ENCODE data around the gene LBR. TPM values are rescaled to one million over a fixed set of nuclear protein-coding genes. Genes with fewer than 3 reads are reported as not detected.

Gene LBR
- total and polyA plus RNA-seq, 4 donors: 14.3 to 201 (median 22.6) TPM

DNA sequence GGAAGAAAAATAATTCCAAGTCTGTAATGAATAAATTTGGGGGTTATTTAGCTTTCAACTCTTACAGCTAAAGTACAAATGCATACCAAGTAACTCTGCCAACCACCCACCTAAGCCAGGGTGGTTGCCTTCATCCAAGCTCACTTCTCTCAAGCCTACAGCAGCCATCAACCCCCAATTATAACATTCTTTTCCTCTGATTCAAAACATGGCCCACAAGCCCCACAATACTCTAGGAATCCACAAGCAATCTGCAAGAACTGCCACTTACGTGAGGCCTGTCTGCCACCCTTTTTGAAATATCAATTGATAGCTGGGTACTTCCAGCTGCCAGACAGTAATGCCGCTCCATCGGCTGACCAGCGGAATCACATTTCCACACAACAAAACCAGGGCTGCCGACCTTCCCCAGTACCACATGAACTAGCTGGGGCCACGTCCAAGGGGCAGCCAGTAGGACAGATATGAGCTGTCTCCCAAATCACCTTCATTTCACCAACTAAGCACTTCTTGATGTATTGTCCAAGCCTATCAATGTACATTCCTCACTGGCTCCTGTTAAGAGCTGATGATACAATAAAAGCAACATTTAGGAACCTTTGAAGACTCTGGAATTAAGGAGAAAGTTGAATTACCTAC, 3.2 kb downstream of the LBR start:
- H3K36me3 ChIP-seq (ENCODE audit: control insufficient read depth in 4 of 4, insufficient read depth in 3 of 4, low read depth in 1 of 4, low read length in 3 of 4): no peaks in the 10 kb centered on the region
- peaks cover 10 to 49% (median 34%) of the 10 kb centered on the region in 4 donors for H3K4me1 ChIP-seq (ENCODE audit: control insufficient read depth in 4 of 4, insufficient read depth in 4 of 4, low read length in 3 of 4)
- TF ChIP-seq RAD21 (IDR thresholded peaks at IDR 0.05) (no peak), SP1 (IDR thresholded peaks at IDR 0.05) (no peak), NR2F2 (IDR thresholded peaks at IDR 0.05) (no peak), YY1 (IDR thresholded peaks at IDR 0.05) (no peak), FOXA1 (IDR thresholded peaks at IDR 0.05) (no peak), HNF4G (IDR thresholded peaks at IDR 0.05) (no peak), GABPA (IDR thresholded peaks at IDR 0.05 in 1 of 2, conservative IDR thresholded peaks at IDR 0.05 in 1 of 2) (no peak), EGR1 (IDR thresholded peaks at IDR 0.05; ENCODE audit: low read depth in 2 of 2) (no peak), TAF1 (conservative IDR thresholded peaks at IDR 0.05) (no peak), JUND (IDR thresholded peaks at IDR 0.05) (no peak)
- TF ChIP-seq, protein P1, sequence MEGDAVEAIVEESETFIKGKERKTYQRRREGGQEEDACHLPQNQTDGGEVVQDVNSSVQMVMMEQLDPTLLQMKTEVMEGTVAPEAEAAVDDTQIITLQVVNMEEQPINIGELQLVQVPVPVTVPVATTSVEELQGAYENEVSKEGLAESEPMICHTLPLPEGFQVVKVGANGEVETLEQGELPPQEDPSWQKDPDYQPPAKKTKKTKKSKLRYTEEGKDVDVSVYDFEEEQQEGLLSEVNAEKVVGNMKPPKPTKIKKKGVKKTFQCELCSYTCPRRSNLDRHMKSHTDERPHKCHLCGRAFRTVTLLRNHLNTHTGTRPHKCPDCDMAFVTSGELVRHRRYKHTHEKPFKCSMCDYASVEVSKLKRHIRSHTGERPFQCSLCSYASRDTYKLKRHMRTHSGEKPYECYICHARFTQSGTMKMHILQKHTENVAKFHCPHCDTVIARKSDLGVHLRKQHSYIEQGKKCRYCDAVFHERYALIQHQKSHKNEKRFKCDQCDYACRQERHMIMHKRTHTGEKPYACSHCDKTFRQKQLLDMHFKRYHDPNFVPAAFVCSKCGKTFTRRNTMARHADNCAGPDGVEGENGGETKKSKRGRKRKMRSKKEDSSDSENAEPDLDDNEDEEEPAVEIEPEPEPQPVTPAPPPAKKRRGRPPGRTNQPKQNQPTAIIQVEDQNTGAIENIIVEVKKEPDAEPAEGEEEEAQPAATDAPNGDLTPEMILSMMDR (IDR thresholded peaks at IDR 0.05; ENCODE audit: low read depth, low read length, missing input control): no peak
- TF ChIP-seq, protein P2, sequence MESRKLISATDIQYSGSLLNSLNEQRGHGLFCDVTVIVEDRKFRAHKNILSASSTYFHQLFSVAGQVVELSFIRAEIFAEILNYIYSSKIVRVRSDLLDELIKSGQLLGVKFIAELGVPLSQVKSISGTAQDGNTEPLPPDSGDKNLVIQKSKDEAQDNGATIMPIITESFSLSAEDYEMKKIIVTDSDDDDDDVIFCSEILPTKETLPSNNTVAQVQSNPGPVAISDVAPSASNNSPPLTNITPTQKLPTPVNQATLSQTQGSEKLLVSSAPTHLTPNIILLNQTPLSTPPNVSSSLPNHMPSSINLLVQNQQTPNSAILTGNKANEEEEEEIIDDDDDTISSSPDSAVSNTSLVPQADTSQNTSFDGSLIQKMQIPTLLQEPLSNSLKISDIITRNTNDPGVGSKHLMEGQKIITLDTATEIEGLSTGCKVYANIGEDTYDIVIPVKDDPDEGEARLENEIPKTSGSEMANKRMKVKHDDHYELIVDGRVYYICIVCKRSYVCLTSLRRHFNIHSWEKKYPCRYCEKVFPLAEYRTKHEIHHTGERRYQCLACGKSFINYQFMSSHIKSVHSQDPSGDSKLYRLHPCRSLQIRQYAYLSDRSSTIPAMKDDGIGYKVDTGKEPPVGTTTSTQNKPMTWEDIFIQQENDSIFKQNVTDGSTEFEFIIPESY (IDR thresholded peaks at IDR 0.05): no peak
- TF ChIP-seq, protein P3, sequence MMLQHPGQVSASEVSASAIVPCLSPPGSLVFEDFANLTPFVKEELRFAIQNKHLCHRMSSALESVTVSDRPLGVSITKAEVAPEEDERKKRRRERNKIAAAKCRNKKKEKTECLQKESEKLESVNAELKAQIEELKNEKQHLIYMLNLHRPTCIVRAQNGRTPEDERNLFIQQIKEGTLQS (IDR thresholded peaks at IDR 0.05): no peak
- TF ChIP-seq, protein P4, sequence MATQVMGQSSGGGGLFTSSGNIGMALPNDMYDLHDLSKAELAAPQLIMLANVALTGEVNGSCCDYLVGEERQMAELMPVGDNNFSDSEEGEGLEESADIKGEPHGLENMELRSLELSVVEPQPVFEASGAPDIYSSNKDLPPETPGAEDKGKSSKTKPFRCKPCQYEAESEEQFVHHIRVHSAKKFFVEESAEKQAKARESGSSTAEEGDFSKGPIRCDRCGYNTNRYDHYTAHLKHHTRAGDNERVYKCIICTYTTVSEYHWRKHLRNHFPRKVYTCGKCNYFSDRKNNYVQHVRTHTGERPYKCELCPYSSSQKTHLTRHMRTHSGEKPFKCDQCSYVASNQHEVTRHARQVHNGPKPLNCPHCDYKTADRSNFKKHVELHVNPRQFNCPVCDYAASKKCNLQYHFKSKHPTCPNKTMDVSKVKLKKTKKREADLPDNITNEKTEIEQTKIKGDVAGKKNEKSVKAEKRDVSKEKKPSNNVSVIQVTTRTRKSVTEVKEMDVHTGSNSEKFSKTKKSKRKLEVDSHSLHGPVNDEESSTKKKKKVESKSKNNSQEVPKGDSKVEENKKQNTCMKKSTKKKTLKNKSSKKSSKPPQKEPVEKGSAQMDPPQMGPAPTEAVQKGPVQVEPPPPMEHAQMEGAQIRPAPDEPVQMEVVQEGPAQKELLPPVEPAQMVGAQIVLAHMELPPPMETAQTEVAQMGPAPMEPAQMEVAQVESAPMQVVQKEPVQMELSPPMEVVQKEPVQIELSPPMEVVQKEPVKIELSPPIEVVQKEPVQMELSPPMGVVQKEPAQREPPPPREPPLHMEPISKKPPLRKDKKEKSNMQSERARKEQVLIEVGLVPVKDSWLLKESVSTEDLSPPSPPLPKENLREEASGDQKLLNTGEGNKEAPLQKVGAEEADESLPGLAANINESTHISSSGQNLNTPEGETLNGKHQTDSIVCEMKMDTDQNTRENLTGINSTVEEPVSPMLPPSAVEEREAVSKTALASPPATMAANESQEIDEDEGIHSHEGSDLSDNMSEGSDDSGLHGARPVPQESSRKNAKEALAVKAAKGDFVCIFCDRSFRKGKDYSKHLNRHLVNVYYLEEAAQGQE (IDR thresholded peaks at IDR 0.05): no peak
- no peaks in the 10 kb centered on the region for H3K27me3 ChIP-seq (ENCODE audit: control insufficient read depth in 4 of 4, insufficient read depth in 4 of 4, low read length in 3 of 4)
- DNase-seq (ENCODE audit: low spot score): no peak
- H3K9me3 ChIP-seq (ENCODE audit: control insufficient read depth in 4 of 4, low read length in 3 of 4): no peaks in the 10 kb centered on the region
- H3K9ac ChIP-seq (ENCODE audit: low read depth in 1 of 2, low read length in 2 of 2): no peak overlapping the region
- peak overlapping the region in 1 of 2 donors; percentile 23 for H3K27ac ChIP-seq (ENCODE audit: low read depth in 1 of 2, low read length in 2 of 2)
- H3K4me3 ChIP-seq (ENCODE audit: low read depth in 1 of 3, low read length in 3 of 3): no peak overlapping the region
- 86% methylated on average over 6 of the region's 6 CpGs for WGBS

DNA sequence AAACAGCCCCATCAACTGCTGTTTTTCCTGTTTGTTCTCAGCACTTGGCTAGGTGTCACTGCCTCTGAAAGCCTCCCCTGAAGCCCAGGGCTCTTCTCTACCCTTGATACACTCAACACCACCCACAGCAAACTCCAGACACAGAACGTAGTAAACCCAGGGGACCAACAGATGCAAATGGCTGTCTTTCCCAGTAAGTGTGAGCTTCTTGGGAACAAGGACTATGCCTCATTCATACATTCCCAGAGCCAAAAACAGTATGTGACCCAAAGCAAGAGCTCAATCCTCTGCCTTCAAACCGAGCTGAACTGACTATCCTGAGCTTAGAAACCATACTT, 4.4 kb downstream of the LBR start:
- 73% methylated on average over 2 of the region's 2 CpGs for WGBS
- Histone ChIP-seq H3K27ac (ENCODE audit: low read depth in 1 of 2, low read length in 2 of 2) (peak overlapping the region in 1 of 2 donors; percentile 16), H3K4me1 (ENCODE audit: control insufficient read depth in 4 of 4, insufficient read depth in 4 of 4, low read length in 3 of 4) (peaks cover 10 to 50% (median 33%) of the 10 kb centered on the region in 4 donors), H3K27me3 (ENCODE audit: control insufficient read depth in 4 of 4, insufficient read depth in 4 of 4, low read length in 3 of 4) (no peaks in the 10 kb centered on the region), H3K9ac (ENCODE audit: low read depth in 1 of 2, low read length in 2 of 2) (no peak overlapping the region), H3K4me3 (ENCODE audit: low read depth in 1 of 3, low read length in 3 of 3) (no peak overlapping the region), H3K36me3 (ENCODE audit: control insufficient read depth in 4 of 4, insufficient read depth in 3 of 4, low read depth in 1 of 4, low read length in 3 of 4) (peaks cover 0 to 10% (median 8%) of the 10 kb centered on the region in 4 donors), H3K9me3 (ENCODE audit: control insufficient read depth in 4 of 4, low read length in 3 of 4) (no peaks in the 10 kb centered on the region)
- TF ChIP-seq EGR1 (IDR thresholded peaks at IDR 0.05; ENCODE audit: low read depth in 2 of 2) (no peak), FOXA1 (IDR thresholded peaks at IDR 0.05) (no peak), HNF4G (IDR thresholded peaks at IDR 0.05) (no peak)
- TF ChIP-seq, protein P4 (IDR thresholded peaks at IDR 0.05): no peak
- TF ChIP-seq, protein P3 (IDR thresholded peaks at IDR 0.05): no peak
- no peak for DNase-seq (ENCODE audit: low spot score)

Measured in liver (tissue), 9 donors.